Measurements from ENCODE around the gene CLPTM1L.

GRCh38 chr5:1330847-1331831 is 13.8 kb downstream of the CLPTM1L start:
- TF ChIP-seq CBX2 (IDR thresholded peaks at IDR 0.05; ENCODE audit: borderline replicate concordance, low read depth) (no peak), CTCF (IDR thresholded peaks at IDR 0.05) (no peak), E2F6 (IDR thresholded peaks at IDR 0.05; ENCODE audit: borderline replicate concordance, low read depth) (no peak), RCOR1 (IDR thresholded peaks at IDR 0.05; ENCODE audit: low read depth, low read length) (no peak), MAX (IDR thresholded peaks at IDR 0.05) (no peak), EP300 (IDR thresholded peaks at IDR 0.05) (no peak)
